HepG2 (cell line): ENCODE data around the gene CCDC38. TPM values are rescaled to one million over a fixed set of nuclear protein-coding genes. Genes with fewer than 3 reads are reported as not detected.
A peak's percentile ranks its signal among the peaks of the same experiment; 100 is the strongest.

Experiments
- KMT2A ChIP-seq: sonication (generic); formaldehyde crosslinking; IDR thresholded peaks from 2 replicates; pipeline ENCODE4 v1.4.0; 2020; ENCODE audit warnings: missing genetic modification reagents
- MED1 ChIP-seq: sonication (generic); formaldehyde crosslinking; IDR thresholded peaks from 2 replicates; pipeline ENCODE4 v1.4.0; 2020; ENCODE audit warnings: missing genetic modification reagents
- MYC ChIP-seq: sonication (generic); formaldehyde crosslinking; IDR thresholded peaks from 2 replicates; pipeline ENCODE4 v1.9.0; 2021; ENCODE audit warnings: missing genetic modification reagents, borderline replicate concordance
- NAIF1 ChIP-seq: sonication (generic); formaldehyde crosslinking; IDR thresholded peaks from 2 replicates; pipeline ENCODE4 v1.5.0; 2020; ENCODE audit warnings: mild to moderate bottlenecking, missing genetic modification reagents, borderline replicate concordance
- NCOR1 ChIP-seq: fragments of 200-600 bp; sonication (generic); IDR thresholded peaks from 2 replicates; pipeline ENCODE4 v1.7.0; 2017; ENCODE audit warnings: antibody characterized with exemption, low read length, borderline replicate concordance
- PPARG ChIP-seq: conservative IDR thresholded peaks from 2 replicates; pipeline ENCODE4 v1.6.1; 2016; ENCODE audit warnings: missing biosample characterization, missing genetic modification reagents
- PRPF4 ChIP-seq: fragments of 200-400 bp; formaldehyde crosslinking; IDR thresholded peaks from 2 replicates; pipeline ENCODE4 v1.6.1; 2016; ENCODE audit warnings: low read length, low read depth; ENCODE audit not compliant: poor library complexity, severe bottlenecking
- RFX1 ChIP-seq: fragments of 450-650 bp; IDR thresholded peaks from 2 replicates; pipeline ENCODE4 v1.6.1; 2017
- SETDB1 ChIP-seq: sonication (generic); formaldehyde crosslinking; IDR thresholded peaks from 2 replicates; pipeline ENCODE4 v1.5.1; 2020; ENCODE audit warnings: missing genetic modification reagents, mild to moderate bottlenecking, borderline replicate concordance
- SRSF1 ChIP-seq: fragments of 200-400 bp; formaldehyde crosslinking; optimal IDR thresholded peaks from 2 replicates; pipeline ENCODE3; 2017; ENCODE audit warnings: mild to moderate bottlenecking, low read depth, low read length, moderate library complexity
- SRY ChIP-seq: sonication (generic); formaldehyde crosslinking; IDR thresholded peaks from 2 replicates; pipeline ENCODE4 v1.8.0; 2022; ENCODE audit warnings: mild to moderate bottlenecking, missing genetic modification reagents
- TARDBP ChIP-seq: sonication (generic); formaldehyde crosslinking; IDR thresholded peaks from 2 replicates; pipeline ENCODE4 v1.8.0; 2022; ENCODE audit warnings: mild to moderate bottlenecking, missing genetic modification reagents
- ZFAT ChIP-seq: sonication (generic); formaldehyde crosslinking; conservative IDR thresholded peaks from 2 replicates; pipeline ENCODE4 v1.8.1; 2023; ENCODE audit warnings: missing genetic modification reagents, inconsistent platforms
- ZNF260 ChIP-seq: sonication (generic); formaldehyde crosslinking; IDR thresholded peaks from 2 replicates; pipeline ENCODE4 v1.4.0; 2020; ENCODE audit warnings: missing genetic modification reagents, low read depth, mild to moderate bottlenecking, borderline replicate concordance
- ZNF687 ChIP-seq: sonication (generic); formaldehyde crosslinking; IDR thresholded peaks from 2 replicates; pipeline ENCODE4 v1.5.1; 2020; ENCODE audit warnings: mild to moderate bottlenecking, missing genetic modification reagents, moderate library complexity
- ZSCAN21 ChIP-seq: sonication (generic); formaldehyde crosslinking; IDR thresholded peaks from 2 replicates; pipeline ENCODE4 v1.8.0; 2022; ENCODE audit warnings: mild to moderate bottlenecking, missing genetic modification reagents, moderate library complexity, borderline replicate concordance
- polyA plus RNA-seq, 8 experiments: library from polyadenylated mRNA; depleted of rRNA in 3 of 8; stranded (reverse) in 7 of 8; unstranded in 1 of 8; fragments of >200 nt; fragmentation: Illumina TruSeq in 4 of 8; extraction: Trizol in 4 of 8; gene quantifications; 2 replicates each; pipeline versions ENCODE4 v1.2.1 to v1.2.3, GENCODE V29; 2011 to 2016; ENCODE audit warnings: low read depth in 4 of 8, missing spikeins in 1 of 8, mixed read lengths in 1 of 8; ENCODE audit not compliant: insufficient read depth in 1 of 8
- total RNA-seq, 5 experiments: library from RNA; depleted of rRNA; stranded (reverse); fragments of >200 nt; fragmentation: Illumina TruSeq; extraction: Trizol; gene quantifications; 2 replicates each; pipeline ENCODE4 v1.2.3, GENCODE V29; 2016; ENCODE audit warnings: low read depth in 1 of 5
- TF ChIP-seq, protein P1 (sequence below): sonication (generic); formaldehyde crosslinking; IDR thresholded peaks from 2 replicates; pipeline ENCODE4 v1.4.0; 2020; ENCODE audit warnings: mild to moderate bottlenecking, missing genetic modification reagents
- TF ChIP-seq, protein P2 (sequence below): sonication (generic); formaldehyde crosslinking; IDR thresholded peaks from 2 replicates; pipeline ENCODE4 v1.4.0; 2020; ENCODE audit warnings: missing genetic modification reagents, borderline replicate concordance

CCDC38 gene
- total and polyA plus RNA-seq, 2 of the 13 experiments (the other 11 are each of a cell fraction or from before 2014, with no cell fraction given), result 0.24 to 0.32 TPM

GRCh38 chr12:95976416-95976832 is 34.0 kb upstream of the CCDC38 start (continued):
- TF ChIP-seq, protein P1, sequence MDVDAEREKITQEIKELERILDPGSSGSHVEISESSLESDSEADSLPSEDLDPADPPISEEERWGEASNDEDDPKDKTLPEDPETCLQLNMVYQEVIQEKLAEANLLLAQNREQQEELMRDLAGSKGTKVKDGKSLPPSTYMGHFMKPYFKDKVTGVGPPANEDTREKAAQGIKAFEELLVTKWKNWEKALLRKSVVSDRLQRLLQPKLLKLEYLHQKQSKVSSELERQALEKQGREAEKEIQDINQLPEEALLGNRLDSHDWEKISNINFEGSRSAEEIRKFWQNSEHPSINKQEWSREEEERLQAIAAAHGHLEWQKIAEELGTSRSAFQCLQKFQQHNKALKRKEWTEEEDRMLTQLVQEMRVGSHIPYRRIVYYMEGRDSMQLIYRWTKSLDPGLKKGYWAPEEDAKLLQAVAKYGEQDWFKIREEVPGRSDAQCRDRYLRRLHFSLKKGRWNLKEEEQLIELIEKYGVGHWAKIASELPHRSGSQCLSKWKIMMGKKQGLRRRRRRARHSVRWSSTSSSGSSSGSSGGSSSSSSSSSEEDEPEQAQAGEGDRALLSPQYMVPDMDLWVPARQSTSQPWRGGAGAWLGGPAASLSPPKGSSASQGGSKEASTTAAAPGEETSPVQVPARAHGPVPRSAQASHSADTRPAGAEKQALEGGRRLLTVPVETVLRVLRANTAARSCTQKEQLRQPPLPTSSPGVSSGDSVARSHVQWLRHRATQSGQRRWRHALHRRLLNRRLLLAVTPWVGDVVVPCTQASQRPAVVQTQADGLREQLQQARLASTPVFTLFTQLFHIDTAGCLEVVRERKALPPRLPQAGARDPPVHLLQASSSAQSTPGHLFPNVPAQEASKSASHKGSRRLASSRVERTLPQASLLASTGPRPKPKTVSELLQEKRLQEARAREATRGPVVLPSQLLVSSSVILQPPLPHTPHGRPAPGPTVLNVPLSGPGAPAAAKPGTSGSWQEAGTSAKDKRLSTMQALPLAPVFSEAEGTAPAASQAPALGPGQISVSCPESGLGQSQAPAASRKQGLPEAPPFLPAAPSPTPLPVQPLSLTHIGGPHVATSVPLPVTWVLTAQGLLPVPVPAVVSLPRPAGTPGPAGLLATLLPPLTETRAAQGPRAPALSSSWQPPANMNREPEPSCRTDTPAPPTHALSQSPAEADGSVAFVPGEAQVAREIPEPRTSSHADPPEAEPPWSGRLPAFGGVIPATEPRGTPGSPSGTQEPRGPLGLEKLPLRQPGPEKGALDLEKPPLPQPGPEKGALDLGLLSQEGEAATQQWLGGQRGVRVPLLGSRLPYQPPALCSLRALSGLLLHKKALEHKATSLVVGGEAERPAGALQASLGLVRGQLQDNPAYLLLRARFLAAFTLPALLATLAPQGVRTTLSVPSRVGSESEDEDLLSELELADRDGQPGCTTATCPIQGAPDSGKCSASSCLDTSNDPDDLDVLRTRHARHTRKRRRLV (CRISPR knock-in tag), result no peak
- TF ChIP-seq SRY (CRISPR knock-in tag), result no peak
- TF ChIP-seq PRPF4, result no peak
- TF ChIP-seq SETDB1 (CRISPR knock-in tag), result no peak
- TF ChIP-seq MED1 (CRISPR knock-in tag), result peak; percentile 96
- TF ChIP-seq RFX1, result no peak
- TF ChIP-seq PPARG (CRISPR knock-in tag), result peak; percentile 68; the same call in 1 of the 2 replicates
- no peak for TF ChIP-seq ZSCAN21
- no peak for TF ChIP-seq SRSF1
- no peak for TF ChIP-seq NAIF1 (CRISPR knock-in tag)
- TF ChIP-seq, protein P2, sequence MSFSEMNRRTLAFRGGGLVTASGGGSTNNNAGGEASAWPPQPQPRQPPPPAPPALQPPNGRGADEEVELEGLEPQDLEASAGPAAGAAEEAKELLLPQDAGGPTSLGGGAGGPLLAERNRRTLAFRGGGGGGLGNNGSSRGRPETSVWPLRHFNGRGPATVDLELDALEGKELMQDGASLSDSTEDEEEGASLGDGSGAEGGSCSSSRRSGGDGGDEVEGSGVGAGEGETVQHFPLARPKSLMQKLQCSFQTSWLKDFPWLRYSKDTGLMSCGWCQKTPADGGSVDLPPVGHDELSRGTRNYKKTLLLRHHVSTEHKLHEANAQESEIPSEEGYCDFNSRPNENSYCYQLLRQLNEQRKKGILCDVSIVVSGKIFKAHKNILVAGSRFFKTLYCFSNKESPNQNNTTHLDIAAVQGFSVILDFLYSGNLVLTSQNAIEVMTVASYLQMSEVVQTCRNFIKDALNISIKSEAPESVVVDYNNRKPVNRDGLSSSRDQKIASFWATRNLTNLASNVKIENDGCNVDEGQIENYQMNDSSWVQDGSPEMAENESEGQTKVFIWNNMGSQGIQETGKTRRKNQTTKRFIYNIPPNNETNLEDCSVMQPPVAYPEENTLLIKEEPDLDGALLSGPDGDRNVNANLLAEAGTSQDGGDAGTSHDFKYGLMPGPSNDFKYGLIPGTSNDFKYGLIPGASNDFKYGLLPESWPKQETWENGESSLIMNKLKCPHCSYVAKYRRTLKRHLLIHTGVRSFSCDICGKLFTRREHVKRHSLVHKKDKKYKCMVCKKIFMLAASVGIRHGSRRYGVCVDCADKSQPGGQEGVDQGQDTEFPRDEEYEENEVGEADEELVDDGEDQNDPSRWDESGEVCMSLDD (CRISPR knock-in tag), result no peak
- TF ChIP-seq ZNF260 (CRISPR knock-in tag), result no peak
- peak; percentile 77; the same call in 1 of the 2 replicates for TF ChIP-seq TARDBP
- TF ChIP-seq ZNF687 (CRISPR knock-in tag), result peak; percentile 87
- no peak for TF ChIP-seq MYC (CRISPR knock-in tag)
- TF ChIP-seq KMT2A (CRISPR knock-in tag), result no peak; the same call in 1 of the 2 replicates
- peak; percentile 51; the same call in 1 of the 2 replicates for TF ChIP-seq NCOR1
- no peak for TF ChIP-seq ZFAT
